GM21390 (cell line): ENCODE data around the gene ENTPD5.
"Not testable (repeated sequence)": the region's sequence is repeated elsewhere in the genome, so short reads cannot be mapped to it uniquely, and the experiment has no call there.

Source experiments
- ATAC-seq: cut with Tn5 transposase; IDR thresholded peaks from one replicate; pipeline ENCODE4 v1.9.1; 2021; ENCODE audit not compliant: unreplicated experiment

ENTPD5 gene

GRCh38 chr14:74008843-74009499 is 10.1 kb downstream of the ENTPD5 start:
- no peak for ATAC-seq

DNA sequence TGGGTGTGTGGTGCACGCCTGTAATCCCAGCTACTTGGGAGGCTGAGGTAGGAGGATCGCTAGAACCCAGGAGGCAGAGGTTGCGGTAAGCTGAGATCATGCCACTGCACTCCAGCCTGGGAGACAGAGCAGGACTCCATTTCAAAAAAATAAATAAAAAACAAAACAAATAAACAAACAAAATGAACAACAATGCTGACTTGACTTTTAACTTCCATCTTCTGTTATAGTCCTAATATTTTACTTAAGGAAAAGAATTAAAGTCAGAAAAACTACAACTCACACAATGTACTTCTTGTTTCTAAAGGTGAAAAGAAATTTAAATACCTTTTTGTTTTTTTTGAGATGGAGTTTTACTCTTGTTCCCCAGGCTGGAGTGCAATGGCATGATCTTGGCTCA is 13.4 kb downstream of the ENTPD5 start:
- ATAC-seq, result not testable (repeated sequence)

DNA sequence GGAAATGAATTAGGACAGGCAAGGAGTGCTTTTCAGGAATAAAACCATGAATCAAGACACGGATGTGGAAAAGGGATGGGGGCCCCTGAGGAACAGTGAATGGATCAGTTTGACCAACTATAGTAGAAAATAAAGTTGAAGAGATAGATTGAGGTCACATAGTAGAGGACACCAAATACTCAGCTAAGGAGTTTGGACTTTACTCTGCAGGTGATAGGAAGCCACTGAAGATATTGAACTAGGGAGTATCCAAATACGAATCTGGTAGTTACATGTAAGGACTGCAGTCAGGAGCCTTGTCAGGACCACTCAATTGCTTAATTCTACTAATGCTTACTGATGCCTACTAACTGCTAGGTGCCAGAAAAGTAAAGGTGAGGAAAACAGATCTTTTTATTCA is 20.4 kb downstream of the ENTPD5 start:
- ATAC-seq, result no peak

DNA sequence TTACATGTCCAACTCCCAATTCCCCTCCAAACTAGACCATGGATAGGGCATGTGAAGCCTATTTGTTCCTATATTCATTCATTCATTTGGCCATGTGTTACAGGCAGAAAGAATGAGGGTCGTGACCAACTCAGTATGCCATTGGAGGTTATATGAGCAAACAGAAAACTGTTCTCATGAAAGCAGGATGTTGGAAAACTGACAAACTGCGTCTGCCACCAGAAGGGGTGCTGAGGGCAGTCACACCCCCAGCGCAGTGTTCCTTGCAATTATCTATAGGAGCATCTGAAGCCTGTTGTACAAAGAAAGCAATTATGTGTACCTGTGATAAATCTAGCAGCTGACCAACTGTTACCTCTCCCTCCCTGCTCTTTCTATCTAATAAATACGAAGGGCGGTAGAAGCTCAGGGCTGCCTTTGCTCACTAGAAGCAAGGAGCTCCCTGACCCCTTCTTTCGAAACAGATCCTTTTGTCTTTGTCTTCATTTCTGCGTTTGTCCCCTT is 21.1 kb downstream of the ENTPD5 start:
- ATAC-seq, result no peak

- ATAC-seq, result no peak
Measured at GRCh38 chr14:73997108-73997943, 21.8 kb downstream of the ENTPD5 start.

DNA sequence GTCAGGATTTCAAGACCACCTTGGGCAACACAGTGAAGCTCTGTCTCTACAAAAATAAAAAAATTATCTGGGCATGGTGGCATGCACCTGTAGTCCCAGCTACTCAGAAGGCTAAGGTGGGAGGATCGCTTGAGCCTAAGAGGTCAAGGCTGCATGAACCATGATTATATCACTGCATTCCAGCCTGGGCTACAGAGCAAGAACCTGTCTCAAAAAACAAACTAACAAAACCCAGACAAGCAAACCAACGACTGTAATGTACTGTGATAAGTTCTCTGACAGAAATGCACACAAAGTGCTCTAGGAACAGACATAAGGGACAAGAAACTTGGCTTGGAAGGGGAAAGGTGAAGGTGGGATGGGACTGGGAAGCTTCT is 22.4 kb downstream of the ENTPD5 start:
- no peak for ATAC-seq

- no peak for ATAC-seq
Measured at GRCh38 chr14:73995977-73996378, 23.1 kb downstream of the ENTPD5 start.

DNA sequence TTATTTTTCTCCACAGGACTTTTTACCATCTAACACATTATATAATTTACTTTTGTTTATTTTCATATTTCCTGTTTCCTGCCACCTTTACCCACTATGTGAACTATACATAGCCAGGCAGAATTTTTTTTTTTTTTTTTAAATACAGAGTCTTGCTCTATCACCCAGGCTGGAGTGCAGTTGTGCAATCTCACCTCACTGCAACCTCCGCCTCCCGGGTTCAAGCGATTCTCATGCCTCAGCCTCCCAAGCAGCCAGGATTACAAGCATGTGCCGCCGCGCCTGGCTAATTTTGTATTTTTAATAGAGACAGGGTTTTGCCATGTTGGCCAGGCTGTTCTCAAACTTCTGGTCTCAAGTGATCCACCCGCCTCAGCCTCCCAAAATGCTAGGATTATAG is 24.2 kb downstream of the ENTPD5 start:
- ATAC-seq, result not testable (repeated sequence)

- ATAC-seq, result no peak
Measured at GRCh38 chr14:73991092-73991491, 28.0 kb downstream of the ENTPD5 start.

GRCh38 chr14:73988656-73989055 is 30.4 kb downstream of the ENTPD5 start:
- ATAC-seq, result not testable (repeated sequence)

DNA sequence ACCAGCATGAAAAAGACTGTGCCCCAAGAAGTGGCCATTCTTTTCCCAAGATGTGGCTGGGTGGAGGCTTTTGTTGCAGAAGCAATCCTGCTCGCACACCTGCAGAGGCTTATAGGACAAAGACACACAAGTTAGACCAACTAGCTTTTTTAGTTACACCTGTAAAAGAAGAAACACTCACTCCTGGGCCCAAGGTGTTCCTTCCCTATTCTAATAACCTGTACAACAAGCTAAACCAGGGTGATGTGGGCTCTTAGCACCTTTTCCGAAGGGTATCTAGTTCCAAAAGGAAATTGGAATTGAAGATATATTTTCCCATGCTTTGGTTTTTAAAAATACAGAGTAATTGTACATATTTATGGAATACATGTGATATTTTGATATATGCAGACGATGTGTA is 31.0 kb downstream of the ENTPD5 start:
- ATAC-seq, result no peak

DNA sequence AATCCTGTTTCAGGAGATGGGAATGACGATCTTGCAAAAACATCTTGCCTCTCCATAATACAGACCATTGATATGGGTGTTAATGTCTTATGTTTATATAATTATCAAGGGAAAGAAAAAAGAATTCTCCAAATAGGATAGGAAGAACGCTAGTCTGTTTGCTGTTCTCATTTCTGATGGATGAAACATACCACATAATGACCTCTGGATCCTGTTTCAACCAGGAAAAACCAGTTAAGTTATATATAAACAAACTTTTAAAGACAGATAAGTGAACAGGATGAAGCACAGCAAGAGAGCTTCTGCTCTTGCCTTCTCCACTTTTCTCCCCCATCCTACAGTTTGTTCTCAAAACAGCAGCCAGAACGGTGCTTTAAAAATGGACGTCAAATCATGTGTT is 41.2 kb downstream of the ENTPD5 start:
- ATAC-seq, result no peak

GRCh38 chr14:73976125-73976524 is 43.0 kb downstream of the ENTPD5 start:
- no peak for ATAC-seq

- no peak for ATAC-seq
Measured at GRCh38 chr14:73973497-73973896, 45.6 kb downstream of the ENTPD5 start.

DNA sequence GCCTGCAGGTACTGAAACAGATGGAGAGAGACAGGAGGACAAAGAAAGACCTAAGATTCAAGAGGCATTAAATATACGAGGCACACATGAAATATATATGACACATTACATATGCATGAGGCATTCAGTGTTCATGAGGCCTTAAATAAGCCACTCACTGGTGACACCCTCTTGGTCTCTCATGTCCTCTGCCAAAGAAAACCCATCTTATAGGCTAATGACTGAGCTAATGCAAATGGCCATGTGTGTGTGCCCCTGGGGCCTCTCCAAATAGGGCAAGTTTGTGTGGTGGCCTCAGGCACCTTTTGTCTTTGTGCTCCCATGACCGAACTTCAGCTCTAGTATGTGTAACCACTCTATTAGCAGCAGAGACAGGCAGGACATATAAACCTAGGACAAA is 50.2 kb downstream of the ENTPD5 start:
- no peak for ATAC-seq

DNA sequence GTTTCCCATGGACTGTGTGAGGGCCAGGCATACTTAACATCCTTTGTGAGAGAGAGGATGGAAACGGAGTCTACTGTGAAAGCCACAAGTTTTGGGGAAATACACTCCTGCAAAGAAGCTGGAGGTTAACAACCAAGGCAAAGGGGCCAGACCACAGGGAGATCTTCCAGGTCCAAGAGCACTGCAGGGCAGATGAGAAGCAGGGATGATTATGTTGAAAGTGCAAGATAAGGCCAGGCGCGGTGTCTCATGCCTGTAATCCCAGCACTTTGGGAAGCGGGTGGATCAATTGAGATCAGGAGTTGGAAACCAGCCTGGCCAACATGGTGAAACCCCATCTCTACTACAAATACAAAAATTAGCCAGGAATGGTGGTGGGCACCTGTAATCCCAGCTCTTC is 53.9 kb downstream of the ENTPD5 start:
- no peak for ATAC-seq

- ATAC-seq, result no peak
Measured at GRCh38 chr14:73961192-73961591, 57.9 kb downstream of the ENTPD5 start.

- no peak for ATAC-seq
Measured at GRCh38 chr14:73958591-73958990, 60.5 kb downstream of the ENTPD5 start.

- ATAC-seq, result no peak
Measured at GRCh38 chr14:73955674-73956073, 63.4 kb downstream of the ENTPD5 start.

- ATAC-seq, result no peak
Measured at GRCh38 chr14:73953731-73954130, 65.4 kb downstream of the ENTPD5 start.

- peak; percentile 86 for ATAC-seq
Measured at GRCh38 chr14:73949752-73950734, 69.0 kb downstream of the ENTPD5 start, which contains the start of the genes COQ6 and FAM161B. COQ6 (plus strand) TSS chr14:73950302; CDS start chr14:73950333, 31 bp downstream. FAM161B (minus strand) TSS chr14:73950094; CDS start chr14:73950026, 68 bp downstream.
